WI38 (cell line): ENCODE data around the gene SLC37A3.
"Not testable (repeated sequence)": the region's sequence is repeated elsewhere in the genome, so short reads cannot be mapped to it uniquely, and the experiment has no call there.

Experiments used
- H3K4me3 ChIP-seq: 2 replicates; pipeline ENCODE4 v1.5.1; 2011; ENCODE audit warnings: low read depth, mild to moderate bottlenecking, control low read depth, low read length
- TF ChIP-seq, protein P1 (sequence below): IDR thresholded peaks from 2 replicates; pipeline ENCODE4 v1.5.1; 2012; ENCODE audit warnings: low read depth, mild to moderate bottlenecking, control low read depth, low read length

SLC37A3 gene

DNA sequence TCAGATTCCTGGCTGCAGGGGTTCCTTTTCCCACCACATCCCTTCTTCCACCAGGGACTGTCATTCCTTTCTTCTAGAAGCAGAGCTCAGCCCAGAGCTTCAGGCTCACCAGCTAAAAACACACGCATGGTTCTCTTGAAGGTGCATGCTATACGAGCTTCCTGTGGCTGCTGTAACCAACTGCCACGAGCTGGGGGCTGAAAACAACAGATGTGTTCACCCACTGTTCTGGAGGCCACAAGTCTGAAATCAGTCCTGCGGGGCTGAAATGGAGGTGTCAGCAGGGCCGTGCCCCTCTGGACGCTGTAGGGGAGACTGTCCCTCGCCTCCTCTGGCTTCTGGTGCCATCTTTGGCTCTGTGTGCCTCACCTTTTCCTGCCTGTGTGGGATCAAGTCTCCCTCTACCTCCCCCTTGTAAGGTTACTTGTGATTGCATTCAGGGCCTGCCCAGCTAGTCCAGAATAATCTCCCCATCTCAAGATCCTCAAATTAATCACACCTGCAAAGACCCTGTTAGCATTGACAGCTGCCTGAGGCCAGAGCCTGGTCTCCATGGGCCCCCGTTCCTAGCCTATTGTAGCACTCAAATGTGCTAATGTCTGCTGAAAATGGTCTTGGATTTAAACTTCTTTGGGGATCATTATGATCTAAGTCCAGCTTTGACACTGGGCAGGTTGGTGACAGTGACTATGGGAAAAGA lies 19.3 kb upstream of the SLC37A3 start:
- no peak overlapping the region for H3K4me3 ChIP-seq
- TF ChIP-seq, protein P1, sequence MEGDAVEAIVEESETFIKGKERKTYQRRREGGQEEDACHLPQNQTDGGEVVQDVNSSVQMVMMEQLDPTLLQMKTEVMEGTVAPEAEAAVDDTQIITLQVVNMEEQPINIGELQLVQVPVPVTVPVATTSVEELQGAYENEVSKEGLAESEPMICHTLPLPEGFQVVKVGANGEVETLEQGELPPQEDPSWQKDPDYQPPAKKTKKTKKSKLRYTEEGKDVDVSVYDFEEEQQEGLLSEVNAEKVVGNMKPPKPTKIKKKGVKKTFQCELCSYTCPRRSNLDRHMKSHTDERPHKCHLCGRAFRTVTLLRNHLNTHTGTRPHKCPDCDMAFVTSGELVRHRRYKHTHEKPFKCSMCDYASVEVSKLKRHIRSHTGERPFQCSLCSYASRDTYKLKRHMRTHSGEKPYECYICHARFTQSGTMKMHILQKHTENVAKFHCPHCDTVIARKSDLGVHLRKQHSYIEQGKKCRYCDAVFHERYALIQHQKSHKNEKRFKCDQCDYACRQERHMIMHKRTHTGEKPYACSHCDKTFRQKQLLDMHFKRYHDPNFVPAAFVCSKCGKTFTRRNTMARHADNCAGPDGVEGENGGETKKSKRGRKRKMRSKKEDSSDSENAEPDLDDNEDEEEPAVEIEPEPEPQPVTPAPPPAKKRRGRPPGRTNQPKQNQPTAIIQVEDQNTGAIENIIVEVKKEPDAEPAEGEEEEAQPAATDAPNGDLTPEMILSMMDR: no peak

GRCh38 chr7:140416560-140416959 lies 18.2 kb upstream of the SLC37A3 start:
- no peak overlapping the region for H3K4me3 ChIP-seq
- TF ChIP-seq, protein P1: no peak

DNA sequence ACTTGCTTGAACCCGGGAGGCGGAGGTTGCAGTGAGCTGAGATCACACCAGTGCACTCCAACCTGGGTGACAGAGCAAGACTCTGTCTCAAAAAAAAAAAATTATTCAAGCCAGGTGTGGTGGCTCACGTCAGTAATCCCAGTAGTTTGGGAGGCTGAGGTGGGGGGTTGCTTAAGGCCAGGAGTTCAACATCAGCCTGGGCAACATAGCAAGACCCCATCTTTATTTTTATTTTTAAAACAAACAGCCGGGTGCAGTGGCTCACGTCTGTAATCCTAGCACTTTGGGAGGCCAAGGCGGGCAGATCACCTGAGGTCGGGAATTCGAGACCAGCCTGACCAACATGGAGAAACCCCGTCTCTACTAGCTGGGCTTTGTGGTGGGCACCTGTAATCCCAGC lies 17.5 kb upstream of the SLC37A3 start:
- H3K4me3 ChIP-seq: not testable (repeated sequence)

DNA sequence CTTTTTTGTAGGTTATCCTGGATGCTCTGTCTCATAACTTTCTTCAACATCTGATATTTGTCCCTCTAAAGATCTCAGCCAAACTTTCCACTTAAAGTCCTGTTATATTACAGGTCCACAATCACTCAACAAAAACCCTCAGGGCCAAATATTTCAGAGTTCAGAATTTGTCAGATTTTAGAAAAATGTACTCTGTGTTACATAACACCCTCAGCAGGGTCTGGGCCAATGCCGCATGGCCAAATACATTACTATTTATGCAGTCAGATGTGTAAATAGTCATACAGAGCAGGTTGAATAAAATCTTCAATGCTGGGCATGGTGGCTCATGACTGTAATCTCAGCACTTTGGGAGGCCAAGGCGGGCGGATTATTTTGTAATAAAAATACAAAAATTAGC lies 17.0 kb upstream of the SLC37A3 start:
- TF ChIP-seq, protein P1: no peak
- no peak overlapping the region for H3K4me3 ChIP-seq

- TF ChIP-seq, protein P1: no peak
- no peak overlapping the region for H3K4me3 ChIP-seq
Measured at GRCh38 chr7:140404565-140405065, 6.3 kb upstream of the SLC37A3 start.

GRCh38 chr7:140403878-140404564 lies 5.7 kb upstream of the SLC37A3 start, which contains the start of gene RAB19:
Gene RAB19 (plus strand): TSS chr7:140404058. CDS start chr7:140407647, 3,589 bp downstream.
- TF ChIP-seq, protein P1: no peak
- H3K4me3 ChIP-seq: no peak within 1 kb of the TSS

- TF ChIP-seq, protein P1: no peak
- H3K4me3 ChIP-seq: no peak overlapping the region
Measured at GRCh38 chr7:140402178-140402835, 4.0 kb upstream of the SLC37A3 start.
